GM03348 (cell line): ENCODE data around the gene AP2A2.
"Not testable (repeated sequence)": the region's sequence is repeated elsewhere in the genome, so short reads cannot be mapped to it uniquely, and the experiment has no call there.

ENCODE experiments used
- DNase-seq: peaks from one replicate; pipeline ENCODE4 v3.0.0; 2012; ENCODE audit warnings: low spot score

AP2A2 gene

DNA sequence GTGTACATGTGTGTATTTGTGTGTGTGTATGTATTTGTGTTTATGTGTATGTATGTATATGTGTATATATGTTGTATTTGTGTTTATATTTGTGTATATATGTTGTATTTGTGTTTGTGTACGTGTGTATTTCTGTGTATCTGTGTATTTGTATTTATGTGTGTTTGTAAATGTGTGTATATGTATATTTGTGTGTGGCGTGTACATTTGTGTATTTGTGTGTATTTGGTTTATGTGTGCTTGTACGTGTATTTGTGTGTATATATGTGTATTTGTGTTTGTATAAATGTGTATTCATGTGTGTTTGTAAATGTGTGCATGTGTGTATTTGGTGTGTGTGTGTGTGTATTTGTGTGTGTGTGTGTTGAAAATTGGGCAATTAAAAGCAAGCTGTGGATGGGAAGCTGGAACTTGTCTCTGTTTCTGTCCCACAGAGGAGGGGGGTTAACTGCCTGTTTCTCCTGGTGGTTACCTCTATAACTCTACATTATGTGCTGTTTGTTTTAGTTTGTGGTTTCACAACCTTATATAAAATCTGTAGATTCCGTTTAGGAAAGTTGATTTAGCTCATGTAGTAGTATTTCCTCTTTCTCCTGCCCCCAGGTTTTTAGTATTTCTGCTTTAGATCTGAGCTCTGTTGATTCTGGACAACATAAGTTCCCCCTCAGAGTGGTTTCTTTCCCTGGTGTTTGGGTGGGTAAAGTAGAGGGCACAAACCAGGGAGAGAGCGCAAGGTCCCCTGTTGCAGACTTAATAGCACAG lies 28.9 kb downstream of the AP2A2 start:
- DNase-seq = no peak

DNA sequence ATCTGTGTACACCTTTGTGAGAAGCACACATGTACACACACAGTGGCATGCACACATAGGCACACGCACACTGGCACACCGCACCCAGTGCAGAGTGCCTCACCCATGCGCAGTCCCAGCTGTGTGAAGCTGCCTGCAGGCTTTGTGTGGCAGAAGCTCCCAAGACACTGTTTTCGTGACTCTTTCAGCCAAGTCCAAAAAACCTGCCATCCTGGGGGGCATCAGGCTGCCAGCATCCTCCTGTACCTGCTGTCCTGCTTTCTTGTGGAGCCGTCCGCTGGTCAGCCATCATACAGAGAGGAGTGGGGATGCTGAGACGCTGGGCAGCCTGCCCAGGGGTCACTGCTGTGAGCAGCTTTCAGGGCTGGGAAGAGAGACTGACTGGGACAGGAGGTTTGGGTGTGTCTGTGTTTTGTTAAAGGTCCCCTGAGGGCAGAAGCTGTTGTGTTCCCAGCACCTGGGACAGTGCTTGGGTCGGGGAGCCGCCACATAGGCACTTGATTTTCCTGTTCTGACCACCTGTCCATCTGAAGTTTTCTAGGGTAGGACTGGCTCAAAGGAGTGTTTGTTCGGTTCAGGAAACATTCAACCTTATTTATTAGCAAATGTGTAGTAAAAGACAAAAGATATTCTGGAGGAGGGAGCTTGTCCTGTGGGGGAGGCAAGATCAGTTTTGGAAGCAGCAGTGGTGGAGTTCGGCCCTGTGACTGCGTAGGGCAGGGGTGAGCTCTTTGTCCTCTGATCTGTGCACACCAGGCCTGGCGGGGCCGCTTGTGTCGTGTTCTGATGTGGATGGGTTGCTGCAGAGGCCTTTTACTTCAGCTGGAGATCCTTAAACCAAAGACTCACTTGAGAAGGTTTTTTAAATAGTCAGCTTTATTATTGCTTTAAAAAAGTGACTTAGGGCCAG lies 29.7 kb downstream of the AP2A2 start:
- no peak for DNase-seq

DNA sequence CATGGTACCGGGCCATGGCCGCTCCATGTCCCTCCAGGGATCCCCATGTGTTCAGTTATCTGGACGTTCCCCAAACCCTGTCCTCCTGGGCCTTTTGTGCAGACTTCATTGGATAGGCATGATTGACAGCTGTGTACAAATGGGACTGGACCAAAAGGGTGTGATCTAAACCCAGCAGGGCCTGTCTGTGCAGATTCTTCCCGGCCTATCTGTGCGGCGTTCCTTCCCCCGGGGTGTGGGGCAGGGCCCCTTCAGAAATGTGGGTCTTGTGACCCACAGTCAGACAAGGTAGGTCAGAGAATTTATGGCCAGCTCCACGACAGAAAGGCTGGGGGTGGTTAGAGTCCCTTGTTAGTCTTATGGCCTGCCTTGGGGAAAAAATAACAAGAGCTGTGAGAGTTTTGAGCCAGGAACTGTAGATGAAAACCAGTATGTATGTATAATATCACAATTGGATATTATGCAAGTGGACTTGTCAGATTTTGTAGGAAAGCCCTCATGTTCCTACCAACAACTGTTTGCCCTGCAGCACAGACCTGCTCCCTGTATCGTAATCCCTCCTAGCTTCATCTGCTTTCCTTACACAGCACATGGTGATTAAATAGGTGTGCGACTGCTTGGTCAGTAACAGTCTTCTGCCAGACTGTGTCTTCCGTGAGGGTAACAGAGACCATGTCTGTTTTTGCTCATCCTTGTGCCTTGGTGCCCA lies 31.7 kb downstream of the AP2A2 start:
- no peak for DNase-seq

- DNase-seq = no peak
These were observed 32.4 kb downstream of the AP2A2 start for GRCh38 chr11:958101-958500.

DNA sequence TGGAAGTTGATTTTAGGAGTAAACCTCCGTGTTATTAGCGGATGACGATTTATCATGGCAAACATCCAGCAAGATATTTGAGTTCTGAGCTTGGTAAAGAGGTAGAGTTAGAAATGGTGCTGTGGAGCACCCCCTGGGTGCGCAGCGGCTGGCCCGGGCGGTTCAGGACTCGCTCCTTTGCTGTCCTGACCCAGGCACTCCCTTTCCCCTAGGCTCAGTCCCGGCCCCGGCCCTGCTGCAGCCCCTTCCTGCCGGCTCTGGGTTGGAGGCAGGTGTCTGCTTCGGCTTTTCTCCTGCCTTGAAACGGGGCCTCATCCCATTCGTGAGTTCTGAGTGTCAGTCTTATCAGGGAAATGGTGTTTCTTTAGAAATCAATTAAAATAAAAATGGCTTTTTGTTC lies 33.4 kb downstream of the AP2A2 start:
- DNase-seq = no peak

DNA sequence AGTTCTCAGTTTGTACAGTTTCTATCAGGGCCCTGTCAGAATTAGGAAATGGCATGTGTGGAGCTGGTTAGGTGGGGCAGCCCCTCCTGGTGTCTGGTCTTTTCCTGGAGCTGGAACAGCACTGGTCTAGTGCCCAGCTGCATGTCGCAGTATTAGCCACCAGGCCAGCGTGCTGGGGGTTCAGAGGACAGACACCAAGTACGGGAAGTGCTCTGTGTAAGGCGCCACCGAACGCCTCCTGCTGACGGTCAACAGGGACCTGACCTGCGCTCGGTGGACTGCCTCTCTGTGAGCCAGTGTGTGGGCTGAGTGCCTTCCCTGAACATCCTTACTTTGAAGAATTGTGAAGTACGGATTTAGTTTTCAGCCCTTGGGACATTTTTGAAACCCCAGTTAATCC lies 33.9 kb downstream of the AP2A2 start:
- no peak for DNase-seq

GRCh38 chr11:961310-961920 lies 35.7 kb downstream of the AP2A2 start:
- not testable (repeated sequence) for DNase-seq

DNA sequence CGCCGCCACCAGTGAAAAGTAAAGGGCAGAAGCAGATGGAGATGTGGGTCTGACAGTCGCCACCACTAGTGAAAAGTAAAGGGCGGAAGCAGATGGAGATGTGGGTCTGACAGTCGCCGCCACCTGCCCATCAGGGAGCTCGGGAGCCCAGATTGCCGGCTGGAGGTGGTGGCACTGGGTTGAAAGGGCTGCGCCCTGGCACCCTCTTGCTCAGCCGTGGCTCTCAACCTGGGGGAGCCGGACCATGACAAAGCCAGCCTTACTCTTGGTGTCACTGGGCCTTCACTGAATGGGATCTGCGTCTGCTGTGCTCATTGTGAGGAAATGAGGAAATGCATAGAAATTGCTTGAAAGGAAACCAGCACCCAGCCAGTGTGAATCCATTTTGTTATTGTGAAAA lies 36.3 kb downstream of the AP2A2 start:
- DNase-seq = no peak

DNA sequence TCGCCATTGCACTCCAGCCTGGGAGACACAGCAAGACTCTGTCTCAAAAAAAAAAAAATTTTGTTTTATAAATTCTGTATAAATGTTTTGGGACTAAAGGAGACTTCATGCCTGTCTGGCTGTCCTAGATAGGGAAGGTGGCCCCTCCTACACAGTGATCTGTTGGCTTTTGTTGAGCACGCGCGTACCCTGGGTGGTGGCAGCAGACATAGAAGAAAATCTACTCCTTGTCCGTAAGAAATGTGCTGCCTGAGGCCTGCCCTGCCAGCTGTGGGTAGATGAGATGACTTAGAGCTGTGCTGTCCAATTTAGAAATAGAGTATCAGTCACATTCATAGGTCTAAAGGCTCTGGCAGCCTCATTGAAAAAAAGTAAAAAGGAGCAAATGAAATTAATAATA lies 37.0 kb downstream of the AP2A2 start:
- no peak for DNase-seq

DNA sequence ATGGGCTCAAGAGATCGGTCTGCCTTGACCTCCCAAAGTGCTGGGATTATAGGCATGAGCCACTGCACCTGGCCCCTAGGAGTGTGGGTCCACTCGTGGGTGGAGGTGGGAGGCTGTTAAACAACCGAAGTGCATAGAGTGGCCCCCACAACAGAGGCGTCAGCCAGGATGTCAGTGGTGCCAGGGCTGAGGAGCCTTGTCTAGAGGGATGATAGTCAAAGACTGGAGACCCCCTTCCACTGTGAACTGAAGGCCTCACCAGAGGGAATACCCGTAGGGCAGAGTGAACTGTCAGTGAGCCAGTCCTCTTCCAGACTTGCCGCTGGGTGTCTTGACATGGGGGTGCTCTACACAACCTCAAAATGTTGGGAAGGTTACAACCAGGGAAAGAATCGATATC lies 38.2 kb downstream of the AP2A2 start:
- DNase-seq = no peak

GRCh38 chr11:965206-965775 lies 39.6 kb downstream of the AP2A2 start:
- no peak for DNase-seq

GRCh38 chr11:967995-968751 lies 42.5 kb downstream of the AP2A2 start:
- no peak for DNase-seq

- DNase-seq = no peak
These were observed 43.2 kb downstream of the AP2A2 start for GRCh38 chr11:968822-969221.

DNA sequence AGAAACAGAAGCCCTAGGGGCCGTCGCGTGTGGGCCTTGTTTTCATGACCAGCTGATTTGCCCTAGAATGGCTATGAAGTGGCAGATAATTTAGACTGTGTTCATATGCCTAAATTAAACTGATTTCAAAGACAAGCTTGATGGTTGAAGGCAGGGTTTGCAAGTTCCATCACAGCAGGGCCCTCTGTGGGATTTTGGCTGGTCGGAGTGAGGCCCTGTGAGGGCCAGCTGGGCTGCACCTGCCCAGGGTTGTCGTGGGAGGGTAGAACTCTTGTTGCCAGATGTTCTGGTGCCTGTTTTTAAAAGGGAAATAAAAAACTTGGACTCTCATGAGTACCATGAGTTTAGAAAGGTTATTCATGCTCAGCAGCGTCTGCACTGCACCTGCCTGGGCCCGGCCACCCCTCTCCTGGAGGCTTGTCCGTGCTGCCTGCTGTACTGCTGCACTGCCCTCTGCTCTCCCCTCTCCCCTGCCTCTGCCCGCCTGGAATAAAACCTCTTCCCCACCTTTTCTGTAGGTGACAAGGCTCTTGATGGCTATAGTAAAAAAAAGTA lies 44.1 kb downstream of the AP2A2 start:
- no peak for DNase-seq

DNA sequence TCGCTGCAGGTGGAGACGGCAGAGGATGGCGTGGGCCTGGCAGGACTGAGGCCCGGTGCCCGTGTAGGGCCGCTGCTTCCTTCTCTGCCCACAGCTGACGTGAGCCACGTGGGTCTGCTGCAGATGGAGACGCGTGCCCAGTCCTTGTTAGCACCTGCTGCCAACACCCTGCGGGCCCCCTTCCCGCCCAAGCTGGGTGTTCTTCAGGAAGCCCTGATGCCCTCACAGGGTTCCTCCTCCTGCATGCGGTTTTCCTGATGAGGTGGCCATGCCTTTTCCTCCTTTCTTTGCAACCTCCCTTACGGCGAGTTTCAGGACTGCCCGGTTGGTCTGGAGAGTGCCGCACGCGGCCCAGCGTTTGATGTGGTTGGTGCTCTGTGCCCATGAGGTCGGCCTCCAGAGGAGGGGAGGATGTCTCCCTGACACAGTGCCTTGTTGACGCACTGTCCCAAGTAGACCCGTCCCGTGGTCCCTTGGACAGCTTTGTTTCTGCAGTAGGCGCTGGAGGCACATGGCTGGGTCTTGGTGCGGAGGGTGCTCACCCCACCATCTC lies 44.7 kb downstream of the AP2A2 start:
- no peak for DNase-seq

DNA sequence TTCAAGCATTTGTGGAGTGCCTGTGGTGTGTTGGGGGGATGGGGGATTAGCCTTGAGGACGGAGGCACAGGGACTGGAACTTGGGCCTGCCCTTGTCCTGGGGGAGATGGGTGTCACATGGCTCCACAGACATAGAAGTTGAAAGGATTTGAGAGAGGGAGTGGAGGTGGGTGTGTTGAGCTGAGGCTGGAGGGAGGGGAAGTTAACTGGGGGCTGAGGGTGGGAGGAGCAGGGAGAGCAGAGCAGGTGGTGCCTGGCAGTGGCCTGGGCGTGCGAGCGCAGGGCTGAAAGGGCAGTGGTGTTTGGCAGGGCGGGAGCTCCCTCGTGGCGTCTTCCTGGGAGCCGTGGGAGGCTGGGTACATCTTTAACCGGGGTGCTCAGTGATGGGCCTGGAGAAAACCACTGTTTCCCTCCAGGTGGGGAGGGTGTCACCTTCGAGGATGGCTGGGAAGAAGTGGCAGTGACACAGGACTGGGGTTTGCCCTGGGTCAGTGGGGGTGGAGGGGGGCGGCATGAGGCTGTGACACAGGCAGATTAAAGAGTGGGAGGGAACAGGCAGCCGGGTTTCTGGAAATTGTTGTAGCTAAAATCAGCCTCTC lies 45.5 kb downstream of the AP2A2 start:
- DNase-seq = no peak

GRCh38 chr11:971731-972365 lies 46.2 kb downstream of the AP2A2 start:
- DNase-seq = no peak

DNA sequence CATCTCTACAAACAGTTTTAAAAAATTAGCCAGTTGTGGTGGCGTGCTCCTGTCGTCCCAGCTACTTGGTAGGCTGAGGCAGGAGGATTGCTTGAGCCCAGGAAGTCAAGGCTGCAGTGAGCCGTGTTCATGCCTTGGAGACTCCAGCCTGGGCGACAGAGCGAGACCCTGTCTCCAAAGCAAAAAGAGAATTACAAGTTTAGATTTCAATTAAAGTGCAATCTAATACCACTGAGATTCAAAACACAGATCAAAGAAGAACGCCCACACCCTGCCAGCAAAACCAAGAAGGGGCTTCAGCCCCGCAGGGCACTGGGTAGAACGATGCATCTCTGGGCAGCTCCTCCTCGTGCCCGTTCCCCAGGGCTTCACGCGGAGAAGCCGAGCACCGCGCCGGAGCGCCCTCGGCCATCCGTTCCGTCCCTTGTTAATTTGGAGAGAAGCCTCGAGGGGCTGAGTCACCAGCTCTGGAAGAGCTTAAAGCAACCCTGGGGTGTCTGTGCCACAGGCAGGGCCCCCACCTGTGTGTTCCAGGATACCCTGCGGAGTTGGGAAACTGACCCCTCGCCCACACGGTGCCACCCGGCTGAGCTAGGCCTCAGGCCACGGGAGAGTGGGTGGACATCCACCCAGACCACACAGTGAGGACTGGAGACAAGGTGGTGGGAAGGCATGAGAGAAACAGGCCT lies 47.0 kb downstream of the AP2A2 start:
- DNase-seq = no peak

- no peak for DNase-seq
These were observed 47.6 kb downstream of the AP2A2 start for GRCh38 chr11:973237-973636.
